Endometrial microvascular endothelial cells (primary cell): ENCODE results near the gene TTLL1. TPM values are rescaled to one million over a fixed set of nuclear protein-coding genes. Genes with fewer than 3 reads are reported as not detected.
"Not testable (repeated sequence)": the region's sequence is repeated elsewhere in the genome, so short reads cannot be mapped to it uniquely, and the experiment has no call there.

ENCODE experiments used
- in situ Hi-C: cut with HindIII; loops from 2 replicates; pipeline ENCODE4 v1.10.0; 2017; ENCODE audit warnings: low sequenced_read_pairs, low pct_unique_long_range_greater_than_20kb; ENCODE audit errors: inconsistent ontology term
- total RNA-seq: library from RNA; depleted of rRNA; stranded (reverse); fragments of >200 nt; gene quantifications from one replicate; pipeline ENCODE4 v1.2.3, GENCODE V29; 2015; ENCODE audit errors: inconsistent ontology term

TTLL1 gene
- total RNA-seq, 1 donor from 2014 or later, result 11.2 TPM

DNA sequence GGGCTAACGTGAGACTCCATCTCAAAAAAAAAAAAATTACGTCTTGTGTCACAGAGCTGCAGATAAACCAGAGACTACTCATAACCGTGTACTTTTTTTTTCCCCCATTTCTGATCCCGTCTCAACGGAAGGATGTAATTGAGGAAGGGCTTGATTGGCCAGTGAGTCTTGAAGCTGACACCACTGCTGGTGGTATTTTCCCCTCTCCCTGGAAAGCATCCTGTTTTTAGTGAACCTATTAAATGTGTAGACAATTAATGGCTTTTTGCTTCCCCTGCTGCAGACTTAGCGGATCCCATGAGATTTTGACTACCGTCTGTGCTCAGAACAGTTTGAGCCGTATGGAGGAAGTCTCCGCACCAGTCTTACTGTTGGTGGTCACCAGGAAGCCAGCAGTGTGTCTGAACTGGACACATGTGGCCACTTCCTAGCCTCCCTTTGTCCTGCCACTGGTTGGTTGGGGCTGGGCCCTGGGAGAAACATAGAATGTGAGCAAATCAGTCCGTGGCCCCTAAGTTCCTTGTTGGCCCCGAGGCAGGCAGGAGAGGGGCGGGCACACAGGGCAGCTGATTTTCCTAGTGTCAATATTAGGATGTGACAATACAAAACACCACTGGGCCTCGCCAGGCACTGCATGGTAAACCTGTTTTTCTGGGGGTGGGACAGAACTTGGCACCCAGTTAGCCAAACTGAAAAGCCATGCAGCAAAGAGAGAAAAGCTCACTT is 24.5 kb upstream of the TTLL1 start:
- in situ Hi-C loops, result no loop called here

DNA sequence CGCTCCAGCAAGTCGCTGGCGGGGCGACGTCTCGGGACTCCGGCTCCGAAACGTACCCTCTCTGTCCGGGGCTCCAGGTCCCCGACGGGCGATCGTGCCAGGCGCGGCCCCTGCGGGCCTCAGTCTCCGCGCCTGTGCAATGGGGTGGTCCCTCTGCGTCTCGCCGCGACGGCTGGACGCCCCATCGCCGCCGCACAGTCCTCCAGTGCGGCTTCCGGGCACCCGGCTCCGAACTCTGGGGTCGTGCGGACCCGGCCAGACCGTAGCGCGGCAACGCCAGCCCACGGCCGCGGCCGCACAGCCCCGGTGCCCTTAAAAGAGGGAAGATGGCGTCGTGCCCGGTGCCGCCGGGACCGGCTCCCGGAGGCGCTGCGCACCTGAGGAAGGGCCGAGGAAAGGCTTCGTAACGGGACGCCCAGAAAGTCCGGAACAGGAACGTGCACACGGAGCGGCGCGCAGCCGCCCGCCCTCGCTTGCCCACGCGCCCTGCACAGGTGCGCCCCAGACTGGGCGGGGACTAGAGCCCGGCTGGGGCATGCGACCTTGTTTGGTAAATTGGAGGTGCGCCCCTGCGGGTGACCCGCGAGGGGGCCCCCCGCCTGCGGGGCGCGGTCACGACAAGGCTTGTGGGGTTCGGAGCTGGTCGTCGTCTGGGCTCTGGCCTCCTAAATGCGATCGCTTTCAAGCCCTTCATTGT is 21.9 kb upstream of the TTLL1 start:
- in situ Hi-C loops, result no loop called here

DNA sequence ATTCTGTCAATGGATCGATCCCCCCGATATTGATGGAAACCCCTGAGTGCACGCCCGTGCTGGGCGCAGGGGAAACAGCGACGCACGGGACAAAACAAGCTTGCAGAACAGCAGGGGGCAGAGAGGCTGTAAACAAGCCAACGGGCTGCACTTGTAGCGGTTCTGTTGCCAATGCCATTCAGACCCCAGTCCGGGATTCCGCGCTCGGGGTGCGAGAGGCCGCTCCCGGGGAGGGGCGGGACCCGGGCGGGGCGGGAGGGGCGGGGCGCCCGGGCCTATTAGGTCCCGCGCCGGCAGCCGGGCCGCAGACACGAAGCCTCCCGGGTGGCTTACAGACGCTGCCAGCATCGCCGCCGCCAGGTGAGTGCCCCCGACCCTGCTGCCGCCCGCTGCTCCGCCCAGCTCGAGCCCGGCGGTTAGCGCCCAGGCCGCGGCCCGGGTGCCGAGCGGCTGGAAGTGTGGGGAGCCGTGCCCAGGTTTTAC is 21.3 kb upstream of the TTLL1 start, which contains the start of gene BIK:
TSS of gene BIK (plus strand) at position 307 of the 483 bp plus-strand sequence. CDS start 13,273 bp downstream, outside the sequence.
- in situ Hi-C loops, result no loop called here

DNA sequence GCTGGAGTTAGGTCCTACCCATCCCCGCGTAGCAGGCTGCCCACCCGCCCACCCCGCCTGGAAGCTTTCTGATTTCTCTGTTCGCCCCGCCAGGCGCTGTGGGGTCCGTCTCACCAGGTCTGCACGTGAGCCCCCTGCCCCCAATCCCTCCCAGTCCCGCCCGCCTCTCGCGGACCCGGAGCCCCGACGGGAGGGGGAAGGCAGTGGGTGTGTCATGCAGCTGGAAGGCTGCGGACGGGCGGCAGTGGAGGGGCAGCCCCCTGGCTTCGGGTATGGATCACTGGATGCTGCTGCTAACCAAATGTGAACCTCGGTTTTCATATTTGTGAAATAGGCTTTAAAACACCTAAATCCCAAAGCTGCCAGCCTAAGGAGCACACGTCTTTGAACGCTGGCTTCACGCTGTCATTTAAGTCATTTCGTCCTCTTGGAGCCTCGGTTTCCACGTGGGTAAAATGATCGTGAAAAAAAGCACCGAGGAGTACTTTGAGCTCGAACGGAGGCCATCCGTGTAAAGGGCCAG is 20.8 kb upstream of the TTLL1 start:
- in situ Hi-C loops, result no loop called here

DNA sequence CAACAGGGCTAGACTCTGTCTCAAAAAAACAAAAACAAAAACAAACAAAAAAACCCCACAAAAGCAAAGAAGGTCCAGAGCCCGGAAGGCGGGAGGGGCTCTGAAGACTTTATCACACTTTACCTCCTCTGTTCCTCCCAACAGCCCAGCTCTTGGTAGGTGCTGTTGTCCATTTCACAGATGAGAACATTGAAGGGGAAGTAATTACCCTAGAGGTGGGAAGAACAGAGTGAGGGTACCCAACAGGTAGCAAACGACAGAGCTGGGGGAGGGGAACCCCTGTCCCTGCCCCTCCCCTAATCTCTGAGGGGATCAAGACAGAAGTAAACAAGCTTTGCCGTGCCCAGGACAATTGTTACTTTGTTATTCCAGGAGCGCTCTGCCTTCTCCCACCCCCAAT is 20.3 kb upstream of the TTLL1 start:
- in situ Hi-C loops, result no loop called here

DNA sequence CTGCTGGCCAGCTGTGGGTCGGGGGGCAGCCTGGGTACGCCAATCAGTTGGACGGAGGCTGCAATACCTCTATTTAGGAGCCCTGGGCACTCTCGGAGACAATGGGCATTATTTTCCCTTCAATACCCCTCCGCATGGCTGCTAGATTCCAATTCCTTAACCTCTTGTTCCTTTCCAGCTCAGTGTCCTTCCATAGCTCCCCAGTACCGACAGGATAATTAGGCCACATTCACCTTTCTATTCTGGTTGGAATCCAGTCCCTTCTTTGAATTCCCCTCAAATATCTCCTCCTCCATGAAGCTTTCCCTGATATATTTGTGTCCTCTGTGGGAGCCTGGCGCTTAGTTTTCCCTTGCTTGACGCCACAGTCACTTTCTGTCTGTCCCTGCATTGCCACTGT is 17.1 kb upstream of the TTLL1 start:
- in situ Hi-C loops, result no loop called here

DNA sequence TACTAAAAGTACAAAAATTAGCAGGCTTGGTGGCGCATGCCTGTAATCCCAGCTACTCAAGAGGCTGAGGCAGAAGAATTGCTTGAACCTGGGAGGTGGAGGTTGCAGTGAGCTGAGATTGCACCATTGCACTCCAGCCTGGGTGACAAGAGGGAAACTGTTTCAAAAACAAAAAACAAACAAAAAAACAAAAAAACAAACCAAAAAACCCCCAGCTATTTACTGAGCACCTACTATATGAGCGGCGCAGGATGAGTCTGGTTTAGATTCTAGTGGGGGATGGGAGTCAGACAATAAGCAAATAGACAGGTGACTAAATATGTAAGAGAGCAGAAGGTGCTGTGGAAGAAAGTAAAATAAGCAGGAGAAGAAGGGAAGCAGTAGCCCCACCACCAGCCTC is 15.8 kb upstream of the TTLL1 start:
- in situ Hi-C loops, result not testable (repeated sequence)

DNA sequence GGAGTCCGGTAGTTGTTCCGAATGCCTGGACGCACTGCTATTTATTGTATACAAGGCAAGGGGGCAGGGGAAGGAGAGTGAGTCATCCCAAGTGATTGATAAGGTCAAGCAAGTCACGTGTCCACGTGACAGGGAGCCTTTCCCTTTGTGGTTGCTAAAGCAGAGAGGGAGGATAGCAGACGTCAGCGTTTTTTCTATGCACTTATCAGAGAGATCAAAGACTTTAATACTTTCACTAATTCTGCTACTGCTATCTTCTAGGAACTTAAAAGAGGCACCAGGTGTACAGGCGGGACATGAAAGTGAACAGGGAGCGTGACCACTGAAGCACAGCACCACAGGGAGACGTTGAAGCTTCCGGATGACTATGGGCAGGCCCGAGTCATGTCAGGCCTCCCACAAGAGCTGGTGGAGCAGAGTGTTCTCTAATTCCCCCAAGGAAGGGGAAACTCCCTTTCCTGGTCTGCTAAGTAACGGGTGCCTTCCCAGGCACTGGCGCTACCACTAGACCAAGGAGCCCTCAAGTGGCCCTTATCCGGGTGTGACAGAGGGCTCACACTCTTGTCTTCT is 14.9 kb upstream of the TTLL1 start:
- in situ Hi-C loops, result not testable (repeated sequence)

DNA sequence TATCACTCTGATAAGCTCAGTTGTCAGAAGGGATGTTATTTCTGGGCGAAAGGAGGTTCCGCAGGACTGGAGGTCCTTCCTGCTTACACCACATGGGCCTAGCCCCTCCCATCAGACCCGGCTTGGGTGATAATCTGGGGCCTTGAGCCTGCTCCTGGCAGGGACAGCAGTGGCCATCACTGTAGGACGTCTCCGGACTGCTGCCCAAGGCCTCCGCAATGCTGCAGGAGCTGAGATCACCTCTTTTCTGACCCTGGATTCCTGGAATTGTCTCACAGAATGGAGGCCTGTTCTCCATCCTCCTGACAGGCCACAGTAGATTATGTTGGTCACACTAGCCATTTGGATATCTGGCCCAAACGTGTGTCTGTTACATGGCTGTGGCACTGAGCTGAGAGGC is 12.1 kb upstream of the TTLL1 start:
- in situ Hi-C loops, result no loop called here

DNA sequence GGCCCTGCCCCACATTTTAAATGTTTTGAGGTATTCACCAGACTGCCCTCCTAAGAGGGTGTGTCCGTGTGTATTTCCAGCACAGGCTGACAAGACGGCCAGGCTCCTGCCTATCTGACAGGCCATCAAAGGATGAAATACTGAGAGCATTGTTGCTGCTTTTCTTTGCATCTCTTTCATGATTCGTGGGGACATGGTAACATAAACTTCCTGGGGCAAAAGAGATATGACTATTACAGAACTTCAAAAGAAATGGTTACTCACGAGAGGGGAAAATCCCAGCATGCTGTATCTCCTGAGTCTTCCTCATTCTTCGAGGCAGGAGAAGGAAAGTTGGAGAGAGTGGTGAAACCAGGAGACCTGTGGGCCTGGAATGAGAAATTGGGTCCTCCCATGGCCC is 11.0 kb upstream of the TTLL1 start:
- in situ Hi-C loops, result no loop called here

DNA sequence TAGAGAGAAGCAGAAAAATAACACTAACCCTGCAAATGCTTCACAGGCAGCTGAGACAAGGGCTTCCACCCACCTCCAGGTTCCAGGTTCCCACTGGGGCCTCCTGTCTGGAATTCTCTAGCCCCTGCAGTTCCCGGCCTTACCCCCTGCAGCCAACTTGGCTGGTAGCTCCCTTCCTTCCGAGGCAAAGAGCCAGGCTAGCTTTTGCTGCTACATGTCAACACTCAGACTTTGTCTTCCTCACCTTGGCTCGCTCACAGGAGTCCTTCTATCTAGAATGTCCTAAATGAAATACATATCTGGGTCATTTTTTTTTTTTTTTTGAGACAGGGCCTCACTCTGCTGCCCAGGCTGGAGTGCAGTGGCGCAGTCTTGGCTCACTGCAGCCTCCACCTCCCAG is 9.9 kb upstream of the TTLL1 start:
- in situ Hi-C loops, result no loop called here

DNA sequence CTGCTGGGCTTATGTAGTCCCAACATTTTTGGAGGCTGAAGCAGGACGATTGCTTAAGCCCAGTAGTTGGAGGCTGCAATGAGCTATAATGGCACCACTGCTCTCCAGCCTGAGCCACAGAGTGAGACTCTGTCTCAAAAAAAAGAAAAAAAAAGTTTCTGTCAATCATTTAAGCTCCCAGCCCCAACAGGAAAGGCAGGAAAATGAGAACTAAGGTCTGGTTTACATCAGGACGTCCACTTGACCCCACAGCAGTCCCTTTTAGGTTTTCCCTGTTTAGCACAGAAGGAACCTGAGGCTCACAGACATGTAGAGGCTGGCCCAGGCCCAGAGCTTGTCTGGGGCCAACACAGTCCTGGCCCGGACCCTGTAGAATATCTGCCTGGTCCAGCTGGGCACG is 9.2 kb upstream of the TTLL1 start:
- in situ Hi-C loops, result no loop called here

DNA sequence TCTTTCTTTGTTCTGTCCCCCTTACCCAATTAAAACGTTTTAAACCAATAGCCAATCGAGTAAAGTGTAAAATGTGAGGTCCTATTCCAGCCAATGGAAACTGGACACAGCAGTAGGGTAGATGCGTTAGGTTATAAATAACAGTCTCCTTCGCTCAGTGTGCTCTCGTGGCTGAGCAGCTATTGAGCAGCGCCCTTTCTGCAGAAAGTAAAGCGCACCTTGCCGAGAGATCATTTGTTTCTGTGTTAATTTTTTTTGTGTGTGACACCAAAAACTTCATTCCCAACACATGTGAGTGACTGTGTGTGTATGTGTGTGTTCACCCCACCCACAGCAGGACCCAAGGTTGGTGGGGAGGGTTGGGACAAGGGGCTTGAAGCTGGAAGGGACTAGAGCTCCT is 7.2 kb upstream of the TTLL1 start:
- in situ Hi-C loops, result no loop called here

DNA sequence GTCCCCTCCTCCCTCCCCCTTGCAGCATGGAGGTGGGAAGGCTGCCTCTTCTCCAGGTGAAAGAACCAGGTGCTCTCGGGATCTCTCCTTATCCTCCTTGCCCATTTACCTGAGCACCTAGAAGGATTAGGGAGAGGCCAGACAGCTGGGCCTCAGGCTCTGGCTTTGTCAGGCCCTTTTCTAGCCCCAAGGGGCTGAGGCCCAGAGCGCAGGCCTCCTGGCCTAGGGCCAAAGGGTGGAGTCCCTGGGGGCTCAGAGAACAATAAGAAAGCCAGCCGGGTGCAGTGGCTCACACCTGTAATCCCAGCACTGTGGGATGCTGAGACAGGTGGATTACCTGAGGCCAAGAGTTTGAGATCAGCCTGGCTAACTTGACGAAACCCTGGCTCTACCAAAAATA is 5.4 kb upstream of the TTLL1 start:
- in situ Hi-C loops, result no loop called here

DNA sequence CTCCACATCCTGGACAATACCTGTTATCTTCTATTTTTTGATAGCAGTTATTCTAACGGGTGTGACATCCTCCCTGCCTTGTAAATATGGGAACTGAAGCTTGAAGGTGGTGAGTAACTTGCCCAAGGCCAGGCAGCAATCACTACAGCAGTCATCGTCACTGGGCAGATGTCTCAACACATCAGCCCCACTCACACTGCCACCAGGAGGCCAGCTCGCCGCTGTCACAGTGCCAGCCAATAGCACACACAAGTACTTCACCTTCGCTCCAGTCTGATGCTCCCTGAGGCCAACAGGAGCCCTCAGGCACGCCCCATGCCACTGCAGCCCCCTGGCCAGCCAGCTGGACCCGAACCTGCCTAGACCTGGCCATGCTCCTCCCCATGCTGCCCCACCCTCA is 4.9 kb upstream of the TTLL1 start:
- in situ Hi-C loops, result no loop called here

DNA sequence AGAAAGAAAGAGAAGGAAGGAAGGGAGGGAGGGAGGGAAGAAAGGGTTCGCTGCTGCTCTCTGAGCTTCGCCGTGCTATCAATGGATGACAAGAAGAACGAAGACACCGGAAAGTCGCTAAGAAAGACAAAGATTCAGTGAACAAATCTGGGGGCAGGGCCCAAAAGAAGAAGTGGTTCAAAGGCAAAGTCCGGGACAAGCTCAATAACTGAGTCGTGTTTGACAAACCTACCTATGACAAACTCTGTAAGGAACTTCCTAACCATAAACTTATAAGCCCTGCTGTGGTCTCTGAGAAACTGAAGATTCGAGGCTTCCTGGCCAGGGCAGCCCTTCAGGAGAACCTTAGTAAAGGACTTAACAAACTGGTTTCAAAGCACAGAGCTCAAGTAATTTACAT is 2.9 kb upstream of the TTLL1 start:
- in situ Hi-C loops, result no loop called here

DNA sequence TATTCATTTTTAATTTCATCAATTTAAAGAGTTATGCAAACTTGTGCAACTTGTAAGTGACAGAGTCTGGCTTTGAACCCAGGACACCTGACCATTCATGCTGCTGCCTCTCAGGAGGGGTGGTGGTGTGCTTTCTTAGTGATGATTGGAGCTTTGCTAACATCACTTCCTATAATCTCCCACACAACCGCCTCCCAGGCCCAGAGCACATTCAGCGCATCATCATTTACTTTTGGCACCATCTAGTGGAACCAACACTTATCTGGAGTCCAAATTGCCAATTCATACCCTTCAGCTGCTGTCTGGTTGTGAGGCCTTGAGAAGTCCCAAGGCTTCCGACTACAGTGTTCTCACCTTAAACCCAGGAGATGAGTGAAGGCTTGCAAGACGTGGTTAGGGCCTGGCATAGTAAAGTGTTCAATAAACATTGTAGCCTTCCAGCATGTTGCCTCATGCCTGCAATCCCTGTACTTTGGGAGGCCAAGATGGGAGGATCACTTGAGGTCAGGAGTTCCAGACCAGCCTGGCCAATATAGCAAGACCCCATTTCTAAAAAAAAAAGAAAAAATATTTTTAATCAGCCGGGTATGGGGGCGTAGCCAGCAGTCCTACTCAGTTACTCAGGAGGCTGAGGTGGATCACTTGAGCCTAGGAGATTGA is 1.1 kb upstream of the TTLL1 start:
- in situ Hi-C loops, result no loop called here

DNA sequence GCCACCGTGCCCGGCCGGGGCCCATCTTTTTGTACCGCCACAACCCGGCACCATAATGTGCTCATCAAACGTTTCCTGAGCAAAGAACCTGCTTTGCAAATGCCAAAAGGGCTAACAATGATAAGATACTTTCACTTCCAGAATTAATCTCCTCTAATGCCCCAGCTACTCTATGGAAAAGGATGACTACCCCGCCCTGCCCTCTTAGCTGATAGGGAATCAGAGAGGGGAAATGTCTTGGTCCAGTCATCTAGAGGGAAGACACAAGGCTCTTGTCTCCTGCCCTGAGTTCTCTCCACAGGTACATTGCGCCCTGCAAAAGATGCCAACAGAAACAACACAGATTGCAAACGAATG is 586 bp downstream of the TTLL1 start:
- in situ Hi-C loops, result no loop called here
